Vagina (tissue), 2 donors: ENCODE measurements around the gene PCDH8. TPM values are rescaled to one million over a fixed set of nuclear protein-coding genes. Genes with fewer than 3 reads are reported as not detected.

ENCODE experiments used
- DNase-seq, 2 donors: peaks; one replicate each; pipeline ENCODE4 v3.0.0-alpha.2; 2017; ENCODE audit errors: extremely low spot score in 2 of 2
- H3K27ac ChIP-seq: fragments of 200-600 bp; sonication (generic); one replicate; pipeline ENCODE4 v1.5.1; 2019
- H3K27me3 ChIP-seq: fragments of 200-600 bp; sonication (generic); one replicate; pipeline ENCODE4 v1.5.1; 2019
- H3K36me3 ChIP-seq, 2 donors: fragments of 200-600 bp; sonication (generic); one replicate each; pipeline ENCODE4 v1.5.1; 2017 to 2019
- H3K4me1 ChIP-seq: fragments of 200-600 bp; sonication (generic); one replicate; pipeline ENCODE4 v1.5.1; 2019
- H3K4me3 ChIP-seq, 2 donors: fragments of 200-600 bp; sonication (generic); 1 replicate in 1 of 2; 2 replicates in 1 of 2; pipeline ENCODE4 v1.5.1; 2016 to 2019
- H3K9me3 ChIP-seq: fragments of 200-600 bp; sonication (generic); one replicate; pipeline ENCODE4 v1.5.1; 2019
- POLR2A ChIP-seq, 2 donors: fragments of 450-650 bp; IDR thresholded peaks; one replicate each; pipeline ENCODE4 v1.6.1; 2017; ENCODE audit warnings: antibody characterized with exemption in 2 of 2, mild to moderate bottlenecking in 2 of 2, moderate library complexity in 2 of 2
- POLR2AphosphoS5 ChIP-seq, 2 donors: sonication (generic); formaldehyde crosslinking; IDR thresholded peaks; one replicate each; pipeline ENCODE4 v1.9.0; 2017; ENCODE audit warnings: antibody characterized with exemption in 2 of 2, mild to moderate bottlenecking in 2 of 2, low read depth in 1 of 2; ENCODE audit not compliant: insufficient read depth in 1 of 2
- intact Hi-C: fragments of 100-400 bp; cut with DNase I; formaldehyde crosslinking; loops from one replicate; pipeline ENCODE4 v1.15.1; 2023
- total RNA-seq: library from RNA; depleted of rRNA; stranded (reverse); fragments of >200 nt; gene quantifications from one replicate; pipeline ENCODE4 v1.2.3, GENCODE V29; 2016
- TF ChIP-seq, protein P1 (sequence below), 3 experiments: fragments of 450-650 bp in 2 of 3; fragments of 200-600 bp in 1 of 3; sonication (generic) in 1 of 3; IDR thresholded peaks; one replicate each; pipeline ENCODE4 v1.5.1; 2017 to 2019; ENCODE audit warnings: antibody characterized with exemption in 3 of 3, mild to moderate bottlenecking in 2 of 3, moderate library complexity in 2 of 3

Gene PCDH8
- total RNA-seq, 1 donor from 2014 or later, result 0.98 TPM

GRCh38 chr13:52879950-52880741 is 31.7 kb upstream of the PCDH8 start:
- Histone ChIP-seq H3K27ac (no peak overlapping the region), H3K4me1 (no peaks in the 10 kb centered on the region), H3K4me3 (no peak overlapping the region), H3K9me3 (peaks cover 2% of the 10 kb centered on the region), H3K27me3 (no peaks in the 10 kb centered on the region), H3K36me3 (no peaks in the 10 kb centered on the region)
- TF ChIP-seq POLR2AphosphoS5 (IDR thresholded peaks at IDR 0.05; ENCODE audit: insufficient read depth in 1 of 2, low read depth in 1 of 2) (no peak), POLR2A (IDR thresholded peaks at IDR 0.05) (no peak)
- TF ChIP-seq, protein P1, sequence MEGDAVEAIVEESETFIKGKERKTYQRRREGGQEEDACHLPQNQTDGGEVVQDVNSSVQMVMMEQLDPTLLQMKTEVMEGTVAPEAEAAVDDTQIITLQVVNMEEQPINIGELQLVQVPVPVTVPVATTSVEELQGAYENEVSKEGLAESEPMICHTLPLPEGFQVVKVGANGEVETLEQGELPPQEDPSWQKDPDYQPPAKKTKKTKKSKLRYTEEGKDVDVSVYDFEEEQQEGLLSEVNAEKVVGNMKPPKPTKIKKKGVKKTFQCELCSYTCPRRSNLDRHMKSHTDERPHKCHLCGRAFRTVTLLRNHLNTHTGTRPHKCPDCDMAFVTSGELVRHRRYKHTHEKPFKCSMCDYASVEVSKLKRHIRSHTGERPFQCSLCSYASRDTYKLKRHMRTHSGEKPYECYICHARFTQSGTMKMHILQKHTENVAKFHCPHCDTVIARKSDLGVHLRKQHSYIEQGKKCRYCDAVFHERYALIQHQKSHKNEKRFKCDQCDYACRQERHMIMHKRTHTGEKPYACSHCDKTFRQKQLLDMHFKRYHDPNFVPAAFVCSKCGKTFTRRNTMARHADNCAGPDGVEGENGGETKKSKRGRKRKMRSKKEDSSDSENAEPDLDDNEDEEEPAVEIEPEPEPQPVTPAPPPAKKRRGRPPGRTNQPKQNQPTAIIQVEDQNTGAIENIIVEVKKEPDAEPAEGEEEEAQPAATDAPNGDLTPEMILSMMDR (IDR thresholded peaks at IDR 0.05), result no peak
- DNase-seq, result no peak
- intact Hi-C loops, result no loop called here

- Histone ChIP-seq H3K27ac (no peak overlapping the region), H3K9me3 (peaks cover 3% of the 10 kb centered on the region), H3K27me3 (no peaks in the 10 kb centered on the region), H3K4me3 (no peak overlapping the region), H3K36me3 (no peaks in the 10 kb centered on the region), H3K4me1 (no peaks in the 10 kb centered on the region)
- TF ChIP-seq, protein P1 (IDR thresholded peaks at IDR 0.05), result no peak
- no peak for TF ChIP-seq POLR2AphosphoS5 (IDR thresholded peaks at IDR 0.05; ENCODE audit: insufficient read depth in 1 of 2, low read depth in 1 of 2)
- TF ChIP-seq POLR2A (IDR thresholded peaks at IDR 0.05), result no peak
- DNase-seq, result no peak
- intact Hi-C loops, result no loop called here
These were observed 30.4 kb upstream of the PCDH8 start for GRCh38 chr13:52878831-52879230.

- intact Hi-C loops, result no loop called here
- H3K4me3 ChIP-seq, result no peak overlapping the region
These were observed 21.7 kb upstream of the PCDH8 start for GRCh38 chr13:52870143-52870542.

DNA sequence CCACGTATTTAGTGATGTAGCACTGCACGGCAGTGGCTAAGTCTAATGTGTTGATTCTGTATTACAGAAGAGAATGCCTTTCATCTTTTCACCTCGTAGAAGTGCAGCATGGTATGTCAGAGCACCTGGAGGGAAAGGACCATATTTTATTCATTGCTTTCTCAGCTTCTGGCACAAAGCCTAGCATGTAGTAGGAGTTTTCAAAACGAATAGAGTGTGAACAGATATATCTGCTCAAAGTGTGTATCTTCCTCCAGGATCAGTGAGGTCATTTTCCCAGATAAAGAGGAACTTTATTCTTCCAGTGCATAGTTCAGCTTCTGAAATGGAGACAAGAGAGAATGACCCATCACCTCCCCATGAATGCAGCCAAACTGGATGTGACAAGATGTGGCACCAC is 21.2 kb upstream of the PCDH8 start:
- Histone ChIP-seq H3K27ac (no peak overlapping the region), H3K4me3 (no peak overlapping the region), H3K9me3 (no peaks in the 10 kb centered on the region), H3K4me1 (no peaks in the 10 kb centered on the region), H3K27me3 (no peaks in the 10 kb centered on the region), H3K36me3 (no peaks in the 10 kb centered on the region)
- intact Hi-C loops, result no loop called here
- no peak for DNase-seq
- no peak for TF ChIP-seq POLR2A (IDR thresholded peaks at IDR 0.05)
- TF ChIP-seq, protein P1 (IDR thresholded peaks at IDR 0.05), result no peak
- no peak for TF ChIP-seq POLR2AphosphoS5 (IDR thresholded peaks at IDR 0.05; ENCODE audit: insufficient read depth in 1 of 2, low read depth in 1 of 2)

More at GRCh38 chr13:52870143-52870542, 21.7 kb upstream of the PCDH8 start:
- Histone ChIP-seq H3K9me3 (peaks cover 1% of the 10 kb centered on the region), H3K27me3 (no peaks in the 10 kb centered on the region), H3K36me3 (no peaks in the 10 kb centered on the region), H3K4me1 (no peaks in the 10 kb centered on the region), H3K27ac (no peak overlapping the region)
- no peak for TF ChIP-seq POLR2A (IDR thresholded peaks at IDR 0.05)
- TF ChIP-seq POLR2AphosphoS5 (IDR thresholded peaks at IDR 0.05; ENCODE audit: insufficient read depth in 1 of 2, low read depth in 1 of 2), result no peak
- TF ChIP-seq, protein P1 (IDR thresholded peaks at IDR 0.05), result no peak
- DNase-seq, result no peak

DNA sequence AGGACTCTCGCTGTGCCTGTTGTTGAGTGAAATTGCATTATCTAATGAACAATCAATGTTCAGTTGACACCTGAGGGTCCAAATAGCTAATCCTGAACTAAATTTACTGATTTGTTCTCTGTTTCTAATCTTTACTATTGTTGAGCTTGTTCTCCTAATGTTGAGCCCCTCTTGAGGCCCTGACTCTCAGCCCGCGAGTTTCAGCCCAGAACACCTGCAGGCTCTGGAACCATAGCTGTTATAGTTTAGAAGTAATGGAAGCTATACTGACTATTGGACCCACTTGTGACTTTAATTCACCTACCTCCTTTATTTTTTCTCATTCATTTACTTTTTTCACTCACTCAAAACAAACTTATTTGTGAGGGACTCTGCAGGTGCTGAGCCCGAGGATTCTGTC is 20.6 kb upstream of the PCDH8 start:
- DNase-seq, result no peak
- Histone ChIP-seq H3K27me3 (no peaks in the 10 kb centered on the region), H3K4me1 (no peaks in the 10 kb centered on the region), H3K9me3 (no peaks in the 10 kb centered on the region), H3K4me3 (no peak overlapping the region), H3K27ac (no peak overlapping the region), H3K36me3 (no peaks in the 10 kb centered on the region)
- TF ChIP-seq POLR2A (IDR thresholded peaks at IDR 0.05) (no peak), POLR2AphosphoS5 (IDR thresholded peaks at IDR 0.05; ENCODE audit: insufficient read depth in 1 of 2, low read depth in 1 of 2) (no peak)
- intact Hi-C loops, result no loop called here
